Liver (tissue), 9 donors: ENCODE measurements around the gene SPTB. TPM values are rescaled to one million over a fixed set of nuclear protein-coding genes. Genes with fewer than 3 reads are reported as not detected.

Source experiments
- DNase-seq: peaks from one replicate; pipeline ENCODE4 v3.0.0-alpha.2; 2017; ENCODE audit warnings: low spot score
- H3K27ac ChIP-seq, 2 donors: one replicate each; pipeline ENCODE4 v1.7.0; 2013; ENCODE audit warnings: inconsistent platforms in 2 of 2, low read length in 2 of 2, control low read depth in 1 of 2, low read depth in 1 of 2, mild to moderate bottlenecking in 1 of 2
- H3K27me3 ChIP-seq, 4 donors: one replicate each; pipeline versions ENCODE4 v1.6.1 to v1.7.0; 2013; ENCODE audit warnings: low read length in 3 of 4, inconsistent platforms in 1 of 4, mild to moderate bottlenecking in 1 of 4, moderate library complexity in 1 of 4; ENCODE audit not compliant: control insufficient read depth in 4 of 4, insufficient read depth in 4 of 4
- H3K36me3 ChIP-seq, 4 donors: one replicate each; pipeline versions ENCODE4 v1.6.1 to v1.7.0; 2013; ENCODE audit warnings: low read length in 3 of 4, mild to moderate bottlenecking in 3 of 4, low read depth in 1 of 4, moderate library complexity in 1 of 4; ENCODE audit not compliant: control insufficient read depth in 4 of 4, insufficient read depth in 3 of 4
- H3K4me1 ChIP-seq, 4 donors: one replicate each; pipeline versions ENCODE4 v1.6.1 to v1.7.0; 2013; ENCODE audit warnings: low read length in 3 of 4, mild to moderate bottlenecking in 3 of 4, moderate library complexity in 1 of 4; ENCODE audit not compliant: control insufficient read depth in 4 of 4, insufficient read depth in 4 of 4
- H3K4me3 ChIP-seq, 3 donors: one replicate each; pipeline versions ENCODE4 v1.6.1 to v1.7.0; 2013; ENCODE audit warnings: low read length in 3 of 3, control low read depth in 1 of 3, low read depth in 1 of 3, mild to moderate bottlenecking in 1 of 3
- H3K9ac ChIP-seq, 2 donors: one replicate each; pipeline ENCODE4 v1.7.0; 2013; ENCODE audit warnings: low read length in 2 of 2, mild to moderate bottlenecking in 2 of 2, moderate library complexity in 2 of 2, control low read depth in 1 of 2, low read depth in 1 of 2
- H3K9me3 ChIP-seq, 4 donors: one replicate each; pipeline versions ENCODE4 v1.6.1 to v1.7.0; 2013; ENCODE audit warnings: low read length in 3 of 4; ENCODE audit not compliant: control insufficient read depth in 4 of 4
- FOXA1 ChIP-seq: IDR thresholded peaks from 2 replicates; pipeline ENCODE4 v1.6.1; 2016; ENCODE audit warnings: antibody characterized with exemption
- FOXA2 ChIP-seq: IDR thresholded peaks from 2 replicates; pipeline ENCODE4 v1.6.1; 2016; ENCODE audit warnings: antibody characterized with exemption
- GABPA ChIP-seq, 2 donors: IDR thresholded peaks in 1 of 2; conservative IDR thresholded peaks in 1 of 2; 2 replicates each; pipeline ENCODE4 v1.6.1; 2016; ENCODE audit warnings: antibody characterized with exemption in 2 of 2, mild to moderate bottlenecking in 1 of 2, moderate library complexity in 1 of 2
- HNF4A ChIP-seq, 2 donors: conservative IDR thresholded peaks; 2 replicates each; pipeline ENCODE4 v1.6.1; 2016; ENCODE audit warnings: antibody characterized with exemption in 2 of 2, mild to moderate bottlenecking in 2 of 2
- HNF4G ChIP-seq: IDR thresholded peaks from 2 replicates; pipeline ENCODE4 v1.6.1; 2016; ENCODE audit warnings: antibody characterized with exemption
- JUND ChIP-seq, 2 donors: IDR thresholded peaks; 2 replicates each; pipeline ENCODE4 v1.6.1; 2016; ENCODE audit warnings: antibody characterized with exemption in 2 of 2
- NR2F2 ChIP-seq: IDR thresholded peaks from 2 replicates; pipeline ENCODE4 v1.6.1; 2016; ENCODE audit warnings: antibody characterized with exemption
- SP1 ChIP-seq: IDR thresholded peaks from 2 replicates; pipeline ENCODE4 v1.6.1; 2018; ENCODE audit warnings: antibody characterized with exemption, mild to moderate bottlenecking
- YY1 ChIP-seq: IDR thresholded peaks from 2 replicates; pipeline ENCODE4 v1.6.1; 2016; ENCODE audit warnings: antibody characterized with exemption, mild to moderate bottlenecking
- WGBS: extraction: QIAGEN DNeasy Blood & Tissue Kit; methylation state at CpG from one replicate; pipeline ENCODE4 v1.1.7; 2013; 5-methylcytosine and 5-hydroxymethylcytosine counted together
- polyA plus RNA-seq, 2 donors: library from polyadenylated mRNA; stranded (reverse) in 1 of 2; unstranded in 1 of 2; fragments of 200-250 nt in 1 of 2; fragments of >200 nt in 1 of 2; fragmentation: Nextera tagmentation in 1 of 2; extraction: Ambion mirVana in 1 of 2; gene quantifications; one replicate each; pipeline versions ENCODE4 v1.2.1 to v1.2.3, GENCODE V29; 2013 to 2015
- total RNA-seq, 2 donors: library from RNA; depleted of rRNA; stranded (reverse); fragments of >200 nt; gene quantifications; one replicate each; pipeline ENCODE4 v1.2.3, GENCODE V29; 2014
- TF ChIP-seq, protein P1 (sequence below): IDR thresholded peaks from 2 replicates; pipeline ENCODE4 v1.6.1; 2016; ENCODE audit warnings: antibody characterized with exemption
- TF ChIP-seq, protein P2 (sequence below): IDR thresholded peaks from 2 replicates; pipeline ENCODE4 v1.6.1; 2016; ENCODE audit warnings: antibody characterized with exemption
- TF ChIP-seq, protein P3 (sequence below): fragments of 150-350 bp; IDR thresholded peaks from 2 replicates; pipeline ENCODE4 v1.5.1; 2017; ENCODE audit warnings: improper control_type of control experiment, low read depth, low read length; ENCODE audit not compliant: missing input control
- TF ChIP-seq, protein P4 (sequence below): IDR thresholded peaks from 2 replicates; pipeline ENCODE4 v1.6.1; 2016; ENCODE audit warnings: antibody characterized with exemption
- TF ChIP-seq, protein P5 (sequence below): IDR thresholded peaks from 2 replicates; pipeline ENCODE4 v1.6.1; 2016; ENCODE audit warnings: antibody characterized with exemption, mild to moderate bottlenecking
- donor health status: healthy.
- donor health status: healthy.
- donor health status: healthy.
- donor health status: healthy.
- donor health status: healthy.

SPTB gene
- total and polyA plus RNA-seq, 4 donors, result 0.12 to 332 (median 0.26) TPM

DNA sequence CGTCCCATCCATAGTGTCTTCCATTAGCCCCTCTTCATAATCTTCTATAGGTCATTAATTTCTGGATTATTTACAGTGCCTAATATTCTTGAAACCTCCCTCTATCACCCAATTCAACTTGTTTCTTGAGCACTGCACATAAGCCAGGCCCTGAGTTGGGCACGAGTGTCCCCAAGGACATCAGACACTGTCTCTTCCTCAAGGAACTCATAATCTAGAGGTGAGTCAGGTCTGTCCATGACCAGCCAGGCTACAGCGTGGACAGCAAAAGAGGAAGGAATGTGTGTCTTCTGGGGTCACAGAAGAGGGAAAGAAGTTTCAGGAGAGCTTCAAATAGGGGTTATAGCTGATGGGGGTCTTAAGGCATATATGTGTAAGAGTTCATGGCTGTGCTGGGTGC, 12.5 kb downstream of the SPTB start:
- TF ChIP-seq GABPA (IDR thresholded peaks at IDR 0.05 in 1 of 2, conservative IDR thresholded peaks at IDR 0.05 in 1 of 2) (no peak), HNF4A (conservative IDR thresholded peaks at IDR 0.05) (no peak), SP1 (no peak)
- TF ChIP-seq, protein P1, sequence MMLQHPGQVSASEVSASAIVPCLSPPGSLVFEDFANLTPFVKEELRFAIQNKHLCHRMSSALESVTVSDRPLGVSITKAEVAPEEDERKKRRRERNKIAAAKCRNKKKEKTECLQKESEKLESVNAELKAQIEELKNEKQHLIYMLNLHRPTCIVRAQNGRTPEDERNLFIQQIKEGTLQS, result no peak
- Histone ChIP-seq H3K4me3 (no peak overlapping the region), H3K27ac (no peak overlapping the region), H3K9me3 (no peaks in the 10 kb centered on the region), H3K27me3 (no peaks in the 10 kb centered on the region), H3K36me3 (no peaks in the 10 kb centered on the region), H3K4me1 (no peaks in the 10 kb centered on the region), H3K9ac (no peak overlapping the region)
- DNase-seq, result no peak
- 90% methylated on average over 3 of the region's 3 CpGs for WGBS

DNA sequence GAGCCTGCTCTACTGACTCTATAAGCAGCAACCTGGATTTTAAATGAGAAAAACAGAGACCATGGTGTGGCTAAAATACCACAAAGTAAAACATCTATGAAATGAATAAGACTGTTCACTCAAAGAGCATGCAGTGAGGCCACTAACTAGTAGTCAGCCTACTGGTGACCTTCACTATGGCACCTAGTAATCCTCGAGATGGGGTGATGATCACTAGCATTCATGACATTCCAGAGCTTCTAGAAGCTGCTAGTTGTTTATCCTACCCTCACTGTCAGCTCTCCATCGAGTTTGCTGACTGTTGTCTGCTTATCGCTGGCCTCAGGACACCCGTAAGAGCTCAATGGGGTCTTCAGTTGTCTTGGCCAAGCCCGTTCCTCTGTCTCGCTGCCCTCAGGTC, 13.7 kb downstream of the SPTB start:
- Histone ChIP-seq H3K27me3 (no peaks in the 10 kb centered on the region), H3K36me3 (no peaks in the 10 kb centered on the region), H3K4me3 (no peak overlapping the region), H3K9ac (no peak overlapping the region), H3K27ac (no peak overlapping the region), H3K4me1 (no peaks in the 10 kb centered on the region), H3K9me3 (no peaks in the 10 kb centered on the region)
- no peak for DNase-seq
- WGBS, result 64% methylated on average over 6 of the region's 6 CpGs
- TF ChIP-seq JUND (IDR thresholded peaks at IDR 0.05), result no peak
- no peak for TF ChIP-seq HNF4A (conservative IDR thresholded peaks at IDR 0.05)
- TF ChIP-seq, protein P2, sequence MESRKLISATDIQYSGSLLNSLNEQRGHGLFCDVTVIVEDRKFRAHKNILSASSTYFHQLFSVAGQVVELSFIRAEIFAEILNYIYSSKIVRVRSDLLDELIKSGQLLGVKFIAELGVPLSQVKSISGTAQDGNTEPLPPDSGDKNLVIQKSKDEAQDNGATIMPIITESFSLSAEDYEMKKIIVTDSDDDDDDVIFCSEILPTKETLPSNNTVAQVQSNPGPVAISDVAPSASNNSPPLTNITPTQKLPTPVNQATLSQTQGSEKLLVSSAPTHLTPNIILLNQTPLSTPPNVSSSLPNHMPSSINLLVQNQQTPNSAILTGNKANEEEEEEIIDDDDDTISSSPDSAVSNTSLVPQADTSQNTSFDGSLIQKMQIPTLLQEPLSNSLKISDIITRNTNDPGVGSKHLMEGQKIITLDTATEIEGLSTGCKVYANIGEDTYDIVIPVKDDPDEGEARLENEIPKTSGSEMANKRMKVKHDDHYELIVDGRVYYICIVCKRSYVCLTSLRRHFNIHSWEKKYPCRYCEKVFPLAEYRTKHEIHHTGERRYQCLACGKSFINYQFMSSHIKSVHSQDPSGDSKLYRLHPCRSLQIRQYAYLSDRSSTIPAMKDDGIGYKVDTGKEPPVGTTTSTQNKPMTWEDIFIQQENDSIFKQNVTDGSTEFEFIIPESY, result no peak
- TF ChIP-seq FOXA2, result no peak
- no peak for TF ChIP-seq YY1
- TF ChIP-seq NR2F2, result no peak
- TF ChIP-seq, protein P3, sequence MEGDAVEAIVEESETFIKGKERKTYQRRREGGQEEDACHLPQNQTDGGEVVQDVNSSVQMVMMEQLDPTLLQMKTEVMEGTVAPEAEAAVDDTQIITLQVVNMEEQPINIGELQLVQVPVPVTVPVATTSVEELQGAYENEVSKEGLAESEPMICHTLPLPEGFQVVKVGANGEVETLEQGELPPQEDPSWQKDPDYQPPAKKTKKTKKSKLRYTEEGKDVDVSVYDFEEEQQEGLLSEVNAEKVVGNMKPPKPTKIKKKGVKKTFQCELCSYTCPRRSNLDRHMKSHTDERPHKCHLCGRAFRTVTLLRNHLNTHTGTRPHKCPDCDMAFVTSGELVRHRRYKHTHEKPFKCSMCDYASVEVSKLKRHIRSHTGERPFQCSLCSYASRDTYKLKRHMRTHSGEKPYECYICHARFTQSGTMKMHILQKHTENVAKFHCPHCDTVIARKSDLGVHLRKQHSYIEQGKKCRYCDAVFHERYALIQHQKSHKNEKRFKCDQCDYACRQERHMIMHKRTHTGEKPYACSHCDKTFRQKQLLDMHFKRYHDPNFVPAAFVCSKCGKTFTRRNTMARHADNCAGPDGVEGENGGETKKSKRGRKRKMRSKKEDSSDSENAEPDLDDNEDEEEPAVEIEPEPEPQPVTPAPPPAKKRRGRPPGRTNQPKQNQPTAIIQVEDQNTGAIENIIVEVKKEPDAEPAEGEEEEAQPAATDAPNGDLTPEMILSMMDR, result no peak
- TF ChIP-seq HNF4G, result no peak
- TF ChIP-seq, protein P4, sequence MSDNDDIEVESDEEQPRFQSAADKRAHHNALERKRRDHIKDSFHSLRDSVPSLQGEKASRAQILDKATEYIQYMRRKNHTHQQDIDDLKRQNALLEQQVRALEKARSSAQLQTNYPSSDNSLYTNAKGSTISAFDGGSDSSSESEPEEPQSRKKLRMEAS, result no peak
- TF ChIP-seq, protein P5, sequence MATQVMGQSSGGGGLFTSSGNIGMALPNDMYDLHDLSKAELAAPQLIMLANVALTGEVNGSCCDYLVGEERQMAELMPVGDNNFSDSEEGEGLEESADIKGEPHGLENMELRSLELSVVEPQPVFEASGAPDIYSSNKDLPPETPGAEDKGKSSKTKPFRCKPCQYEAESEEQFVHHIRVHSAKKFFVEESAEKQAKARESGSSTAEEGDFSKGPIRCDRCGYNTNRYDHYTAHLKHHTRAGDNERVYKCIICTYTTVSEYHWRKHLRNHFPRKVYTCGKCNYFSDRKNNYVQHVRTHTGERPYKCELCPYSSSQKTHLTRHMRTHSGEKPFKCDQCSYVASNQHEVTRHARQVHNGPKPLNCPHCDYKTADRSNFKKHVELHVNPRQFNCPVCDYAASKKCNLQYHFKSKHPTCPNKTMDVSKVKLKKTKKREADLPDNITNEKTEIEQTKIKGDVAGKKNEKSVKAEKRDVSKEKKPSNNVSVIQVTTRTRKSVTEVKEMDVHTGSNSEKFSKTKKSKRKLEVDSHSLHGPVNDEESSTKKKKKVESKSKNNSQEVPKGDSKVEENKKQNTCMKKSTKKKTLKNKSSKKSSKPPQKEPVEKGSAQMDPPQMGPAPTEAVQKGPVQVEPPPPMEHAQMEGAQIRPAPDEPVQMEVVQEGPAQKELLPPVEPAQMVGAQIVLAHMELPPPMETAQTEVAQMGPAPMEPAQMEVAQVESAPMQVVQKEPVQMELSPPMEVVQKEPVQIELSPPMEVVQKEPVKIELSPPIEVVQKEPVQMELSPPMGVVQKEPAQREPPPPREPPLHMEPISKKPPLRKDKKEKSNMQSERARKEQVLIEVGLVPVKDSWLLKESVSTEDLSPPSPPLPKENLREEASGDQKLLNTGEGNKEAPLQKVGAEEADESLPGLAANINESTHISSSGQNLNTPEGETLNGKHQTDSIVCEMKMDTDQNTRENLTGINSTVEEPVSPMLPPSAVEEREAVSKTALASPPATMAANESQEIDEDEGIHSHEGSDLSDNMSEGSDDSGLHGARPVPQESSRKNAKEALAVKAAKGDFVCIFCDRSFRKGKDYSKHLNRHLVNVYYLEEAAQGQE, result no peak
- TF ChIP-seq GABPA (IDR thresholded peaks at IDR 0.05 in 1 of 2, conservative IDR thresholded peaks at IDR 0.05 in 1 of 2), result no peak
- no peak for TF ChIP-seq FOXA1
- TF ChIP-seq, protein P1, result no peak
- no peak for TF ChIP-seq SP1
